CD4-positive, alpha-beta T cell treated with Interleukin-12 subunit alpha and Interleukin-12 subunit beta, for 1 hour (primary cell): Measurements from ENCODE around the gene CHMP5.

Source experiments
- DNase-seq: peaks from one replicate; pipeline ENCODE4 v3.0.0-alpha.2; 2020

Gene CHMP5

GRCh38 chr9:33320230-33320567 lies 55.4 kb downstream of the CHMP5 start:
- no peak for DNase-seq

- DNase-seq: no peak
Measured at GRCh38 chr9:33320568-33321261, 55.9 kb downstream of the CHMP5 start.

GRCh38 chr9:33329117-33329563 lies 64.3 kb downstream of the CHMP5 start:
- DNase-seq: no peak

- no peak for DNase-seq
Measured at GRCh38 chr9:33329979-33330378, 65.1 kb downstream of the CHMP5 start.

- no peak for DNase-seq
Measured at GRCh38 chr9:33331377-33331891, 66.6 kb downstream of the CHMP5 start.
